ENCODE measurements around the gene PRSS57. TPM values are rescaled to one million over a fixed set of nuclear protein-coding genes. Genes with fewer than 3 reads are reported as not detected.
A peak's percentile ranks its signal among the peaks of the same experiment; 100 is the strongest.

The PRSS57 gene
- total RNA-seq, 2 donors from 2014 or later = not detected

DNA sequence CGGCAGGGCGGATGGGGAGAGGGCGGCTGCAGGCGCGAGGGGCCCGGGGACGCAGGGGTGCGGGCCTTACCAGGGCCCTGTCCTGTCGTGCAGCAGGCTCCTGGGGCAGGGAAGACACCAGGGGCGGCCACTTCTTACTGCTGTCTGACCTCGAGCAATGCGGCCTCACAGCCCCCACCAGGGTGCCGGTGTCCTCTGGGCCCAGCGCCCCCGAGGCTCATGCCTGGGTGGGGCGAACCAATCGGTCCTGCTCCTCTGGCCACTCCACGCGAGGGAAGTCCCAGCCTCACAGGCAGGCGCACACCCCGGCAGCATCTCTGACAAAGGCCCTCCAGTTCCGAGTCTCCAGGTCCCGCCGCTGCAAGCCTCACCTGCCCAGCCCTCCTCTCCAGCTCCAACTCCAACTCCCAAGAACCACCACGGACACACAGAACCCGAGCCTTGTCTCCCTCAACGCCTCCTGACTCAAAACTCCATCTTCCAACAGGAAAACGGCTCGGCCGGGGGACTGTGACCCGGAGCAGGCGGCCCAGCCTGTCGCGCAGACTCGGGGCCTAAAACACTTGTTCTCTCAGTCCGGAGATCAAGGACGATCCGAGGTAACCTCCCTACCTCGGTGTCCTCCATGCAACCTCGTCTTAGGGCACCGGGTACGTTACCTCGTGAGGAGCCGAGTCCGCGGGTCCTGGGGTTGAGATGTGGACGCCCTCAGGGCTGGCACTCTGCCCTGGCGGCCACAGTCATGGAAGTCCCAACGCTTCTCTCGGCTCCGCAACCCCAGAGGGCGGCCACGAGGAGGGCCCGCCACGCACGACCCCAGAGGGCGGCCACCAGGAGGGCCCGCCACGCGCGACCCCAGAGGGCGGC lies 49.1 kb downstream of the PRSS57 start:
- intact Hi-C loops (cut with DNase I) = no loop called here
- ATAC-seq (peak in 1 of 2 donors; percentile 11), DNase-seq (peak; percentile 20)

DNA sequence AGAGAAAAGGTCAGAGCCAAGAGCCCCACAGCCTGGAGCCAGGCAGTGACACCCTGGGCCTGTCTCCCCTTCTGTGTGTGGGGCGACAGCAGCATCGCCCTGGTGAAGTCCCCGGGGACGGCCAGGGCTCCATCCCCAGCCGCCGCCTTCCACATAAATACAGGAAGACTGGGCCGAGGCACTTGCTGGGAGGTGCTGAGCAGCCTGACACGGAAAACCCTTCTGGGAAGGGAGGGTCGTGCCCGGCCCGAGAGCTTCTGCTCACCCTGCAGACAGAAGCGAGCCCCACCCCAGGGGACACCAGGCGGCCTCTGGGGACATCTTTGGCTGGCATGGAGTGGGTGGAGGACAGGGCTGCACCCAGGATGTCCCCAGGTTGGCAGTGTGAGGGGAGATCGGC lies 50.5 kb downstream of the PRSS57 start:
- ATAC-seq (no peak), DNase-seq (peak; percentile 19)
- intact Hi-C loops (cut with DNase I) = no loop called here

DNA sequence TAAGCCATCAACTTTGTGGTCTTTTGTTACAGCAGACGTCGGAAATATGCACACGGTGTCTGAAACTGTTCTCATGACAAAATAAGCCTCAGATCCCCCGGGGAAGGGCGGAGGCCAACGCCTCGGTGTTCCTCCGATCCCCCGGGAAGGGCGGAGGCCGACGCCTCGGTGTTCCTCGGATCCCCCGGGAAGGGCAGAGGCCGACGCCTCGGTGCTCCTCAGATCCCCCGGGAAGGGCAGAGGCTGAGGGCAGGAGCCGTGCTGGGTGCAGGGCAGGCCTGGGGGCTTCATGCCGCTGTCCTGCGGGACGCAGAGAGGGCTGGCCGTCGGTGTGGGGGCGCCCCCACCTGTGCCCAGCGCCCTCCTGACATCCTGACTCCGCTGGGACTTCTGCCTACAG lies 50.9 kb downstream of the PRSS57 start:
- ATAC-seq (no peak), DNase-seq (no peak)
- intact Hi-C loops (cut with DNase I) = no loop called here

DNA sequence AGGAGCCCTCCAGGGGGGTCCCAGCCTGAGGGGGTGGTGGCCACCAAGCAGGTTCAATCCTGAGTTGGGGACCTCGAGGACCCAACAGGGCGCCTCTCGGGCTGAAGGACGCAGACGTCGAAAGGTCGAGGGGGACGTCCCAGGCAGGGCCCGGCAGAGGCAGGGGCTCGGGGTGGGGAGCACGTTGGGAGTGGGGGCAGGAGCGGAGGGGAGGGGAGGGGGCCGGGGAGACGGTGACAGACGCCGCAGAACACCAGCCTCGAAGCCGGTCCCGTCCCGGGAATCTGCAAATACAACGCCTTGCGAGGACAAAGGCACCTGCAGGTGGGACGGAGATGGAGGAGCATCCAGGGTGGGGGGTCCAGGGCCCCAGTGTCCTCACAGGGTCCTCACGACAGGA lies 51.5 kb downstream of the PRSS57 start:
- DNase-seq (no peak), ATAC-seq (no peak)
- intact Hi-C loops (cut with DNase I) = no loop called here

- intact Hi-C loops (cut with DNase I) = no loop called here
- no peak for DNase-seq
Measured at GRCh38 chr19:642767-643727, 52.2 kb downstream of the PRSS57 start.

DNA sequence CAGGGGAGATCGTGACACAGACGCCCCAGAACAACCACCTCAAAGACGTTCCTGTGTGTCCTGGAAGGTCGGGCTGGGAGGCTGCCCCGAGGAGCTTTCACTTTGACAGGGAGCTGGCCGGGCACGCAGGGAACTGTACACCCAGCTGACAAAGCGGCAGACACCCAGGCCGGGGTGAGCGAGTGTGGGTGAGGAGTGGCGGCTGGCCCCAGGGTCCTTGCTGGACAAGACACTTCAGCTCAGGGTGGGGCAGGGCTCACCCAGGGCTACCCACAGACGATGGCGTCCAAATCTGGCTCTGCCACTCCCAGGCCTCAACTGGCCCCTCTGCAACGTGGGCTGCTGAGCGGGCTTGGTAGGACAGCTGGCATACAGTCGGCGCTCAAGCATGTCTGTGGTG lies 53.5 kb downstream of the PRSS57 start:
- intact Hi-C loops (cut with DNase I) = no loop called here
- ATAC-seq (no peak), DNase-seq (no peak)

More at GRCh38 chr19:642767-643727, 52.2 kb downstream of the PRSS57 start:
- no peak for ATAC-seq

DNA sequence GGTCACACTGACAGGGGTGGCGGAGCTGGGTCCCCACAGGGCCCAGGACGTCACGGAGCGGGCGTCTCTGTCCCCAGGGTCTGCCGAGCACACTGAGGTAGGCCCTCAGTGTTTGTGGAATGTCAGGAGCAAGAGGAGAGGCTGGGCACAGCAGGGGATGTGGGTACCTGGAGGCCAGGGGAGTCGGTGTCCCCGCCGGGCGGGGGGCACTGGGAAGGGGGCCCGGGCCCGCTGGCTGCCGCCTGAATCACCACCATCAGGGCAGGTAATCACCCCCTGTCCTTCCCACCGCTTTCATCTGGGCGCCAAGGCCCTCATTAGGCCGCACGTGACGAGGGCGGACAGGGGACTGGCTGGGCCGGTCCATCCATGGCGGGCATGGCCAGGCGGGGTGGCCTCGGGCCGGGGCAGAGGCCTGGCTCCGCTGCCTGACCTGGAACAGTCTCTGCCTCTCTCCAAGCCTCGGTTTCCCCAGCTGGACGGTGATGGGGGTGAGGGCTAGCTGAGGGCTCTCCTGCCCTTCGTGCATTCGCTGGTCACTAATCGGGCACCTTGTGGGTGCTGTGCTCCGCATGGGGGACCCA lies 54.6 kb downstream of the PRSS57 start:
- no peak for DNase-seq
- ATAC-seq = no peak
- intact Hi-C loops (cut with DNase I) = no loop called here

DNA sequence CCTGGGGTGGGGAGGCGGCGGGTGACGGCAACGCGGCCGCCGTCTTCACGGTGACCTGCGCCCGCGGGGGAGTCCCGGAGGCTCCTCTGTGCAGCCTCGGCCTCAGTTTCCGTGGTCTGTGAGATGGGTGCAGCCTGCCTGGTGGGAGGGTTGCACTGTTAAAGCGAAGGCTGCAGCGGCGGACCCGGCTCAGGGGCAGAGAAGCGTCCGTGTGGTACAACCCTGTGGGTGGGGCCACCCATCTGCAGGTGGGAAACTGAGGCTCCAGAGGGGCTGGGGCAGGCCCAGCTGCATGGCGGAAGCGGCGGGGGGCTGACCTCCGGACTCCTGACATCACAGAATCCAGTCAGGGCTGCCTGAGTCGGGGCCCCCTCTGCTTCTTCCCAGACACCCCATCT lies 55.1 kb downstream of the PRSS57 start:
- intact Hi-C loops (cut with DNase I) = no loop called here
- no peak for ATAC-seq
- no peak for DNase-seq

GRCh38 chr19:639253-640160 lies 55.7 kb downstream of the PRSS57 start, which contains the start of gene FGF22:
FGF22 (plus strand) TSS chr19:639879; CDS start chr19:639926, 47 bp downstream.
- DNase-seq (peak; percentile 95), ATAC-seq (peak; percentile 94 to 97)
- intact Hi-C loops (cut with DNase I) = loop anchor here in 1 of 2 donors (10.0 kb wide), 1 partner anchor 55 kb away; the partner anchor contains the start of gene HCN2

GRCh38 chr19:638906-639252 lies 56.4 kb downstream of the PRSS57 start:
- intact Hi-C loops (cut with DNase I) = loop anchor here in 1 of 2 donors (10.0 kb wide), 1 partner anchor 54 kb away; the partner anchor contains the start of gene HCN2
- DNase-seq (no peak), ATAC-seq (no peak)

Other genes starting within 250 kb of the PRSS57 start
- 10 to 100 TPM; 10.7 to 19.4 TPM for gene SHC2, start 234.4 kb downstream of the PRSS57 start, total RNA-seq
- gene MADCAM1, start 199.0 kb downstream of the PRSS57 start, total RNA-seq = under 1 TPM; 0.24 to 0.41 TPM
- gene TPGS1, start 188.0 kb downstream of the PRSS57 start, total RNA-seq = 10 to 100 TPM; 12.1 to 14.9 TPM
- 10 to 100 TPM; 63.9 to 71.0 TPM for gene CDC34, start 163.7 kb downstream of the PRSS57 start, total RNA-seq
- 1 to 10 TPM in 1 of 2 donors, under 1 TPM in 1; 0.81 to 1.1 TPM for gene GZMM, start 151.4 kb downstream of the PRSS57 start, total RNA-seq
- 1,000 to 10,000 TPM in 1 of 2 donors, 100 to 1,000 TPM in 1; 847 to 1,152 TPM for gene BSG, start 122.9 kb downstream of the PRSS57 start, total RNA-seq
- gene HCN2, start 105.6 kb downstream of the PRSS57 start, total RNA-seq = 1 to 10 TPM; 4.3 to 10.0 TPM
- gene POLRMT, start 61.9 kb downstream of the PRSS57 start, total RNA-seq = 10 to 100 TPM; 33.7 to 43.6 TPM
- under 1 TPM in 1 of 2 donors, not detected in 1; 0.44 TPM for gene FGF22, start 55.6 kb downstream of the PRSS57 start, total RNA-seq
- 10 to 100 TPM; 19.2 to 35.9 TPM for gene RNF126, start 32.2 kb downstream of the PRSS57 start, total RNA-seq
- 100 to 1,000 TPM in 1 of 2 donors, 10 to 100 TPM in 1; 33.5 to 118 TPM for gene FSTL3, start 19.1 kb downstream of the PRSS57 start, total RNA-seq
- 10 to 100 TPM; 48.9 to 49.7 TPM for gene PALM, start 13.5 kb upstream of the PRSS57 start, total RNA-seq
- under 1 TPM in 1 of 2 donors, not detected in 1; 0.18 TPM for gene MISP, start 55.7 kb upstream of the PRSS57 start, total RNA-seq
- 100 to 1,000 TPM in 1 of 2 donors, 10 to 100 TPM in 1; 90.1 to 131 TPM for gene PTBP1, start 102.0 kb upstream of the PRSS57 start, total RNA-seq
- under 1 TPM; 0.21 to 0.27 TPM for gene PLPPR3, start 126.5 kb upstream of the PRSS57 start, total RNA-seq
- gene AZU1, start 132.4 kb upstream of the PRSS57 start, total RNA-seq = under 1 TPM in 1 of 2 donors, not detected in 1; 0.18 TPM
- not detected for gene PRTN3, start 145.5 kb upstream of the PRSS57 start, total RNA-seq
- gene ELANE, start 156.9 kb upstream of the PRSS57 start, total RNA-seq = 1 to 10 TPM; 1.5 to 2.4 TPM
- gene CFD, start 164.2 kb upstream of the PRSS57 start, total RNA-seq = 100 to 1,000 TPM; 277 to 861 TPM
- gene MED16, start 197.7 kb upstream of the PRSS57 start, total RNA-seq = 10 to 100 TPM; 25.4 to 27.4 TPM
- not detected for gene RNU6-9, start 198.0 kb upstream of the PRSS57 start, total RNA-seq
- 10 to 100 TPM; 18.3 to 31.6 TPM for gene R3HDM4, start 217.8 kb upstream of the PRSS57 start, total RNA-seq
- gene KISS1R, start 221.9 kb upstream of the PRSS57 start, total RNA-seq = not detected
- gene ARID3A, start 230.6 kb upstream of the PRSS57 start, total RNA-seq = 1 to 10 TPM; 5.3 to 5.8 TPM

All from left cardiac atrium (tissue), 4 donors.